BE2C (cell line): ENCODE measurements around the gene CASKIN1.
"Not testable (repeated sequence)": the region's sequence is repeated elsewhere in the genome, so short reads cannot be mapped to it uniquely, and the experiment has no call there.

Source experiments
- DNase-seq: peaks from one replicate; pipeline ENCODE4 v3.0.0-alpha.2; 2020
- H3K27me3 ChIP-seq: fragments of 250-450 bp; sonication (Bioruptor Pico); 2 replicates; pipeline ENCODE4 v1.5.1; 2020; ENCODE audit warnings: mild to moderate bottlenecking
- H3K36me3 ChIP-seq: fragments of 250-450 bp; sonication (Bioruptor Pico); 2 replicates; pipeline ENCODE4 v1.5.1; 2020; ENCODE audit warnings: mild to moderate bottlenecking
- H3K4me1 ChIP-seq: fragments of 250-450 bp; sonication (Bioruptor Pico); 2 replicates; pipeline ENCODE4 v1.5.1; 2020
- H3K4me3 ChIP-seq: 2 replicates; pipeline ENCODE4 v1.5.1; 2011; ENCODE audit warnings: low read depth, low read length
- H3K9me3 ChIP-seq: fragments of 250-450 bp; sonication (Bioruptor Pico); 2 replicates; pipeline ENCODE4 v1.5.1; 2020
- CTCF ChIP-seq: IDR thresholded peaks from 2 replicates; pipeline ENCODE4 v1.5.1; 2012; ENCODE audit warnings: mild to moderate bottlenecking, low read depth, low read length

The CASKIN1 gene

GRCh38 chr16:2204416-2205103 lies 8.2 kb upstream of the CASKIN1 start:
- peaks cover 9% of the 10 kb centered on the region for H3K4me1 ChIP-seq
- TF ChIP-seq CTCF = no peak
- no peaks in the 10 kb centered on the region for H3K9me3 ChIP-seq
- peaks cover 29% of the 10 kb centered on the region for H3K36me3 ChIP-seq
- H3K27me3 ChIP-seq = no peaks in the 10 kb centered on the region
- H3K4me3 ChIP-seq = peak overlapping the region; percentile 80
- no peak for DNase-seq

GRCh38 chr16:2203119-2203688 lies 6.8 kb upstream of the CASKIN1 start:
- H3K27me3 ChIP-seq, H3K9me3 ChIP-seq, H3K4me3 ChIP-seq, DNase-seq, H3K4me1 ChIP-seq: not testable (repeated sequence)
- H3K36me3 ChIP-seq = peaks cover 16% of the 10 kb centered on the region

- no peak overlapping the region for H3K4me3 ChIP-seq
- H3K27me3 ChIP-seq = no peaks in the 10 kb centered on the region
- no peaks in the 10 kb centered on the region for H3K36me3 ChIP-seq
- no peak for DNase-seq
- no peak for TF ChIP-seq CTCF
- H3K9me3 ChIP-seq = no peaks in the 10 kb centered on the region
- peaks cover 4% of the 10 kb centered on the region for H3K4me1 ChIP-seq
These were observed 3.9 kb upstream of the CASKIN1 start for GRCh38 chr16:2200313-2200712.

- H3K4me3 ChIP-seq = no peak overlapping the region
- no peak for DNase-seq
- no peaks in the 10 kb centered on the region for H3K27me3 ChIP-seq
These were observed 3.3 kb upstream of the CASKIN1 start for GRCh38 chr16:2199621-2200139.

GRCh38 chr16:2199095-2199494 lies 2.7 kb upstream of the CASKIN1 start:
- Histone ChIP-seq H3K4me3 (no peak overlapping the region), H3K9me3 (no peaks in the 10 kb centered on the region), H3K27me3 (no peaks in the 10 kb centered on the region), H3K36me3 (no peaks in the 10 kb centered on the region), H3K4me1 (peaks cover 14% of the 10 kb centered on the region)
- peak; percentile 8 for DNase-seq
- TF ChIP-seq CTCF = no peak

More at GRCh38 chr16:2199621-2200139, 3.3 kb upstream of the CASKIN1 start:
- Histone ChIP-seq H3K36me3 (no peaks in the 10 kb centered on the region), H3K9me3 (no peaks in the 10 kb centered on the region), H3K4me1 (peaks cover 8% of the 10 kb centered on the region)
- no peak for TF ChIP-seq CTCF

GRCh38 chr16:2198283-2198682 lies 1.9 kb upstream of the CASKIN1 start:
- TF ChIP-seq CTCF = no peak
- DNase-seq = no peak
- H3K27me3 ChIP-seq = no peaks in the 10 kb centered on the region
- H3K4me1 ChIP-seq = peaks cover 17% of the 10 kb centered on the region
- no peaks in the 10 kb centered on the region for H3K9me3 ChIP-seq
- H3K4me3 ChIP-seq = no peak overlapping the region
- no peaks in the 10 kb centered on the region for H3K36me3 ChIP-seq
